Left hindlimb (tissue), 1 donor: ENCODE results near the gene EEF1AKMT4.
"Not testable (repeated sequence)": the region's sequence is repeated elsewhere in the genome, so short reads cannot be mapped to it uniquely, and the experiment has no call there.

Experiments
- DNase-seq: peaks from one replicate; pipeline ENCODE4 v3.0.0-alpha.2; 2018

EEF1AKMT4 gene

GRCh38 chr3:184261270-184261853, 11.9 kb downstream of the EEF1AKMT4 start, which contains the start of gene CAMK2N2:
TSS of gene CAMK2N2 (minus strand) at chr3:184261553. CDS start at chr3:184261285, 268 bp downstream.
- DNase-seq = peak; percentile 44

- no peak for DNase-seq
Observed at GRCh38 chr3:184261854-184262763, 12.6 kb downstream of the EEF1AKMT4 start.

GRCh38 chr3:184262764-184263179, 13.3 kb downstream of the EEF1AKMT4 start:
- no peak for DNase-seq

DNA sequence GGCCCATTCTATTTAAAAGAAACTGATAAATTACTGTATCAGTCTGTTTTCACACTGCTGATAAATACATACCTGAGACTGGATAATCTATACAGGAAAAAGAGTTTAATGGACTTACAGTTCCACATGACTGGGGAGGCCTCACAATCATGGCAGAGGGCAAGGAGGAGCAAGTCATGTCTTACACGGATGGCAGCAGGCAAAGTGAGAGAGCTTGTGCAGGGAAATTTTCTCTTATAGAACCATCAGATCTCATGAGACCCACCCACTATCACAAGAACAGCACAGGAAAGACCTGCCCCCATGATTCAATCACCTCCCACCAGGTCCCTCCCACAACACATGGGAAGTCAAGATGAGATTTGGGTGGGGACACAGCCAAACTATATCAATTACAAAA, 17.8 kb downstream of the EEF1AKMT4 start:
- not testable (repeated sequence) for DNase-seq

DNA sequence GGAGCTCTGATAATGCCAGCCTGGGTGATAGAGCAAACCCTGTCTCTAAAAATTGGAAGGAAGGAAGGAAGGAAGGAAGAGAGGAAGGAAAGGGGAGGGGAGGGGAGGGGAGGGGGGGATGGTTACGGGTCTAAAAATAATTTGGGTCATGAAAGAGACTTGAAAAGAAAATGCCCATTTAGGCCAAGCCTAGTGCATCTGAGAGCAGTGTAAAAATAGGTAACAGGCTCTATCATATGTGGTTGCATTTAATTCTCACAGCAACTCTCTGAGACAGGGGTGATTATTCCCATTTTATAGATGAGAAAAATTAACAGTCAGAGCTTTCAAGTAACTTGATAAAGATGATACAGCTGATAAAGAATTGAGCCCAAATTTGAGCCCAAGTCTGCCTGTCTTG, 22.8 kb downstream of the EEF1AKMT4 start:
- DNase-seq = no peak

GRCh38 chr3:184275381-184275701, 25.9 kb downstream of the EEF1AKMT4 start:
- DNase-seq = no peak

GRCh38 chr3:184275961-184276910, 26.8 kb downstream of the EEF1AKMT4 start, which contains the start of gene ECE2:
TSS of gene ECE2 (plus strand) at chr3:184276022. CDS start at chr3:184276154, 132 bp downstream.
- no peak for DNase-seq

GRCh38 chr3:184277366-184277765, 27.9 kb downstream of the EEF1AKMT4 start:
- no peak for DNase-seq

DNA sequence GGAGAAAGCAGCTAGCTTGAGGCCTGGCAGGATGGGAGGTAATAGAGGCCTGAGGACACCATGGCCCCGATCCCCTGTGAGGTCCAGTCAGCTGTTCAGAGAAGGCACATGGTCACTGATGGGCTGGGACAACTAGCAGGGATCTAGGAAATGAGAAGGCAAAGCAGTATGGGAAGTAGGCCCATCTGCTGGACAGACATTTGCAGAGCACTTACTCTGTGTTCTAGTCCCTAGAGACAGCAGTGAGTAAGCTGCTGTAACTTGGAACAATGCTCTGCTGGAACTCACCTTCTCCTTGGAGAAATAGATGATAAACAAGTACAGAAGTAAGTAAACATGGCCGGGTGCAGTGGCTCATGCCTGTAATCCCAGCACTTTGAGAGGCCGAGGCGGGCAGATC, 33.5 kb downstream of the EEF1AKMT4 start:
- DNase-seq = no peak

- no peak for DNase-seq
Observed at GRCh38 chr3:184283681-184284080, 34.2 kb downstream of the EEF1AKMT4 start.

- DNase-seq = peak; percentile 79
Observed at GRCh38 chr3:184284696-184285095, 35.2 kb downstream of the EEF1AKMT4 start.

- no peak for DNase-seq
Observed at GRCh38 chr3:184289426-184289938, 40.0 kb downstream of the EEF1AKMT4 start.

DNA sequence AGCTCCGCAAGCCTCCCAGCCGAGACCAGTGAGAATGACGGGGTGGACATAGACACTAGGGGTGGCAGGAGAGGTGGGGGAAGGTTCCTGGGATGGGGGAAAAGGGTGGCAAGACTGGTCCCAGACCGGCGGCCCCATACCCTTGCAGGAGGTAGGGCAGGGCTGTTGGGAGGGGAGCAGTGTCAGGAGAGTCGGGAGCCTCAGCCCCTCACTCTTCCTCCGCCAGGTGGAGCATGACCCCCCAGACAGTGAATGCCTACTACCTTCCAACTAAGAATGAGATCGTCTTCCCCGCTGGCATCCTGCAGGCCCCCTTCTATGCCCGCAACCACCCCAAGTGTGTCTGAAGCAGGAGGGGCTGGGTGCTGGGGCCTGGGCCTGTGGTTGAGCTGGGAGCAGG, 40.9 kb downstream of the EEF1AKMT4 start:
- DNase-seq = no peak

DNA sequence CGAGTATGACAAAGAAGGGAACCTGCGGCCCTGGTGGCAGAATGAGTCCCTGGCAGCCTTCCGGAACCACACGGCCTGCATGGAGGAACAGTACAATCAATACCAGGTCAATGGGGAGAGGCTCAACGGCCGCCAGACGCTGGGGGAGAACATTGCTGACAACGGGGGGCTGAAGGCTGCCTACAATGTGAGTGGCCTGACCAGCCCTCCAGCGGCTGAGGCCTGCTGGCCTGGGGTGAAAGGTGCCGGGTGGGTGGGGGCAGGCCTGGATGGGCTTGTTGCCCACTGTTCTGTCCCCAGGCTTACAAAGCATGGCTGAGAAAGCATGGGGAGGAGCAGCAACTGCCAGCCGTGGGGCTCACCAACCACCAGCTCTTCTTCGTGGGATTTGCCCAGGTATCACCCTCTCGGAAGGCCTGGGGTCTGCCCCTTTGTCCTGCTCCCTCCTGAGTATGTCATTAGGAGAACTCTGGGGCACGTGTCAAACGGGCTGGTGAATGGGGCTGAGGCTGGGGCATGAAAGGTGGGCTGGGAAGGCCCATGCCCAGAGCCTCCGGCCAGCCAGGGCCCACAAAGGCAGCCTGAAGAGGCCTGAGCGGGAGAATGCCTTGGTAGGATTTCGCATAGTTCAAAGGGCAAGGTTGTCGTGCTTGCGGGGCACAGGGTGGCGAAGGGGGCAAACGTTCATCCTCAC, 41.7 kb downstream of the EEF1AKMT4 start:
- no peak for DNase-seq

GRCh38 chr3:184291738-184292445, 42.4 kb downstream of the EEF1AKMT4 start:
- no peak for DNase-seq

- no peak for DNase-seq
Observed at GRCh38 chr3:184295771-184296170, 46.3 kb downstream of the EEF1AKMT4 start.

DNA sequence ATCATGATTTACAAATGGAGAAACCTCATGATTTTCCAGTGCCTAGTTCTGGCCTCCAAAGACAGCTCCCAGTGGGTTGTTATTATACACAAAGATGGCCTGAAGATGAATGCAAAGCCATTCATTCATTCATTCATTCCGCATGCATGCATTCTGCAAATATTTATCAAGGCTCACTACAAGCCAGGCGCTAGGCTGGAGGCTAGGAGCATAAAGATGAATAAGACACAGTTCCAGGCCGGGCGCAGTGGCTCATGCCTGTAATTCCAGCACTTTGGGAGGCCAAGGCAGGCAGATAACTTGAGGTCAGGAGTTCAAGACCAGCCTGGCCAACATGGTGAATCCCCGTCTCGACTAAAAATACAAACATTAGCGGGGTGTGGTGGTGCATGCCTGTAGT, 47.1 kb downstream of the EEF1AKMT4 start:
- DNase-seq = no peak

GRCh38 chr3:184298759-184299487, 49.5 kb downstream of the EEF1AKMT4 start, which contains the start of gene PSMD2:
TSS of gene PSMD2 (plus strand) at chr3:184299241. CDS start at chr3:184299267, 26 bp downstream.
- DNase-seq = peak; percentile 99

DNA sequence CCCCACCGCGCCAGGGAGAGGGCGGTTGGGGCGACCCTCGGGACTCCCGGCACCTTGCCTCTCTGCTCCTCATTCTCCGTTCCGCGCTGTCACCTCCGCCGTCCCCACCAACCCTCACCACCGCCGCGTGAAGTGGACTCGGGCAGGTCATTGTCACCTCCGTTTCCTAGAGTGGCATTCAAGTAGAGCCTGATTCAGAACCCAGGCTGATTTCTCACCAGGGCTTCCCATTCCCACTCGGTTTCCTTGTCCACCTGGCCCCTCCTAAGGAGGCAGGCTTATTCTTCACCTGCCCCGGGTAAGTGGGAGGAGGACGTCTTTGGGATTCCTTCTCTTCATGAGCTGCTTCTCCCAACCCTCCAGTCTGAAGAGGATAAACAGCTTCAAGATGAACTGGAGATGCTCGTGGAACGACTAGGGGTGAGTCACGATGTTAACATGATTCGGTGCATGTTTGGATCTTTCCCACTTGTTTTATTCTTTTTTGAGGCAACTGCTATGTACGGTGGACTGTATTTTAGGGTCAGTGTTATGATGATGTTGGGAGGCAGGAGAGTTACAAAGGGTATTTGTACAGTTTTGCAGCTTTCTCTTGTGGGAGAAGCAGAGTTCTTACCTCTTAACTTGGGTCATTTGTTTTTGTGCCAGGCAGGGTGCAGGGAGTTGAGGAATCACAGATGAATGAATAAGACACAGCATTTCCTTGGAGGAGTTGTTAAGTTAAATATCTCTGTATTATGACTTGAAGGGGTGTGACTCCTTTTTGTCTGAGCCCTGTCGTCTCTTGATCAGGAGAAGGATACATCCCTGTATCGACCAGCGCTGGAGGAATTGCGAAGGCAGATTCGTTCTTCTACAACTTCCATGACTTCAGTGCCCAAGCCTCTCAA, 50.3 kb downstream of the EEF1AKMT4 start:
- no peak for DNase-seq

- DNase-seq = no peak
Observed at GRCh38 chr3:184300378-184300720, 50.9 kb downstream of the EEF1AKMT4 start.
